HFFc6 (cell line): ENCODE data around the gene MDGA2. TPM values are rescaled to one million over a fixed set of nuclear protein-coding genes. Genes with fewer than 3 reads are reported as not detected.
"Not testable (repeated sequence)": the region's sequence is repeated elsewhere in the genome, so short reads cannot be mapped to it uniquely, and the experiment has no call there.

Experiments
- DNase-seq: peaks from one replicate; pipeline ENCODE4 v3.0.0-alpha.2; 2018
- H3K27ac Mint-ChIP-seq: 2 replicates; pipeline ENCODE4 v1.8.0; 2020; ENCODE audit warnings: mild to moderate bottlenecking, mixed read lengths
- H3K27me3 Mint-ChIP-seq: 2 replicates; pipeline ENCODE4 v1.8.0; 2021; ENCODE audit warnings: mild to moderate bottlenecking, moderate library complexity, mixed read lengths; ENCODE audit not compliant: insufficient read depth
- H3K36me3 Mint-ChIP-seq: 2 replicates; pipeline ENCODE4 v1.8.0; 2021; ENCODE audit warnings: low read depth, mixed read lengths
- H3K4me1 Mint-ChIP-seq: 2 replicates; pipeline ENCODE4 v1.8.0; 2020; ENCODE audit warnings: low read depth, mixed read lengths
- H3K4me3 Mint-ChIP-seq: 2 replicates; pipeline ENCODE4 v1.8.0; 2020; ENCODE audit warnings: mild to moderate bottlenecking, moderate library complexity, mixed read lengths
- H3K9me3 Mint-ChIP-seq: 2 replicates; pipeline ENCODE4 v1.8.0; 2020; ENCODE audit warnings: mild to moderate bottlenecking, mixed read lengths
- total RNA-seq, 6 experiments: library from RNA; stranded (reverse); fragmentation: NEBNext Ultra II Directional; extraction: Animal tissue kit (Norgen Biotek cat#: 25700); gene quantifications; 2 replicates in 1 of 6; 3 replicates in 5 of 6; pipeline ENCODE4 v1.2.3, GENCODE V29; 2021
- TF ChIP-seq, protein P1 (sequence below): fragments of 200-600 bp; sonication (generic); IDR thresholded peaks from 2 replicates; pipeline ENCODE4 v1.5.0; 2021; ENCODE audit warnings: antibody characterized with exemption, mild to moderate bottlenecking

The MDGA2 gene
- total RNA-seq, 6 experiments from 2014 or later = not detected

DNA sequence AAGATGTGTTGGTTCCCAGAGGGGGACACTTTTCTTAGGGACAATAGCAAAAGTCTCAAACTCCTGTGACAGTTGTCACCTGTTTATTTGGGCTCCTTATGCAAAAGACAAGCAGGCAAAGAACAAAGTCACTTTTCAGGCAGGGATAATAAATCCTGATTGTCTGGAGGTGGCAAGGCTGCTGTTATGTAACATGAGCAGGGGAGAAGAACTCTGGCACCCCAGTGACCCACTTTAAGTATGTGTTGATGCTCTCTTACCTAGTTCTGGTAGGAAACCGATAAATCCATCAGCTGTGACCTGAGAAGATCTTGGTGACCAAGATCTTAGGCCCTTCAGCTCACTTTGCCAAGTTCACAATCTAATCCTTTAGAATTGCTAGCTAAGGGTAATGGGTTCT is 17.4 kb downstream of the MDGA2 start:
- Mint-ChIP-seq H3K36me3 (no peaks in the 10 kb centered on the region), H3K4me3 (no peak overlapping the region), H3K27me3 (no peaks in the 10 kb centered on the region), H3K9me3 (peaks cover 6% of the 10 kb centered on the region), H3K27ac (no peak overlapping the region), H3K4me1 (no peaks in the 10 kb centered on the region)
- TF ChIP-seq, protein P1, sequence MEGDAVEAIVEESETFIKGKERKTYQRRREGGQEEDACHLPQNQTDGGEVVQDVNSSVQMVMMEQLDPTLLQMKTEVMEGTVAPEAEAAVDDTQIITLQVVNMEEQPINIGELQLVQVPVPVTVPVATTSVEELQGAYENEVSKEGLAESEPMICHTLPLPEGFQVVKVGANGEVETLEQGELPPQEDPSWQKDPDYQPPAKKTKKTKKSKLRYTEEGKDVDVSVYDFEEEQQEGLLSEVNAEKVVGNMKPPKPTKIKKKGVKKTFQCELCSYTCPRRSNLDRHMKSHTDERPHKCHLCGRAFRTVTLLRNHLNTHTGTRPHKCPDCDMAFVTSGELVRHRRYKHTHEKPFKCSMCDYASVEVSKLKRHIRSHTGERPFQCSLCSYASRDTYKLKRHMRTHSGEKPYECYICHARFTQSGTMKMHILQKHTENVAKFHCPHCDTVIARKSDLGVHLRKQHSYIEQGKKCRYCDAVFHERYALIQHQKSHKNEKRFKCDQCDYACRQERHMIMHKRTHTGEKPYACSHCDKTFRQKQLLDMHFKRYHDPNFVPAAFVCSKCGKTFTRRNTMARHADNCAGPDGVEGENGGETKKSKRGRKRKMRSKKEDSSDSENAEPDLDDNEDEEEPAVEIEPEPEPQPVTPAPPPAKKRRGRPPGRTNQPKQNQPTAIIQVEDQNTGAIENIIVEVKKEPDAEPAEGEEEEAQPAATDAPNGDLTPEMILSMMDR = no peak
- no peak for DNase-seq

DNA sequence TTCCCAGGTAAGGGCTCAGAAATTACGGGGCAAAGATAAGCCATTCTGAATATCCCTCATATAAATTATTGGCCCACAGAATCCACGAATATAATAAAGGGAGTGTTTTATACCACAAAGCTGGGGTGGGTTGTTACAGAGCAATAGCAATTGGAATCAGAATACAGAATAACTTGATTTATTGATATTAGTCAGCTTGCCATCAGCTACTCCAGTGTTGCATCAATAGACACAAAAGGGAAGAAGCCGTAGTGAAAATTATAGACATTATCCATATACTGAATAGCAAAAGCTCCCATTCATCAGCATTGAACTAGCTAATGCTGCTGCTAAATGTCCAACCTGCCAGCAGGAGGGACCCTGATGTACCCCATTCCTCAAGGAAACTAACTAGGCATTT is 18.3 kb downstream of the MDGA2 start:
- no peaks in the 10 kb centered on the region for H3K4me1 Mint-ChIP-seq
- H3K4me3 Mint-ChIP-seq = no peak overlapping the region
- H3K36me3 Mint-ChIP-seq = no peaks in the 10 kb centered on the region
- no peak for DNase-seq
- H3K27me3 Mint-ChIP-seq = no peaks in the 10 kb centered on the region
- no peak overlapping the region for H3K27ac Mint-ChIP-seq
- peaks cover 6% of the 10 kb centered on the region for H3K9me3 Mint-ChIP-seq
- TF ChIP-seq, protein P1 = no peak

DNA sequence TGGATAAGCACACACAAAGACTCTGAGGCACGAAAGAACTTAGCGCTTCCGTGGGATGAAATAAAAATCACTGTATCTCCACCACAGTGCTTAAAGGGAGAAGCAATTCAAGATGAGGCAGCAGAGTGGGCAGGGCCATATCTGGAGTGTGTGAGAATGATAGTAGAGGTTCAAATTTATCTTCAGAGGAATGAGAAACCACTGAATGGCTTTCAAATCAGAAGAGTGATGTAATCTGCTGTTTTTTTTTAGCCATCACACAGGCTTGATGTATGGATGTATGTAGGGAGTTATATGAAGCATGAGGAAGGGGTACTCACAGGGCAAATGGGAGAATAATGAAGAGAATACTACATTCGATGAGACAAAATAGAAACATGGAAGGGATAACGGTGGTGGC is 24.1 kb downstream of the MDGA2 start:
- no peak for DNase-seq
- Mint-ChIP-seq H3K27ac (no peak overlapping the region), H3K4me3 (no peak overlapping the region), H3K27me3 (no peaks in the 10 kb centered on the region), H3K4me1 (no peaks in the 10 kb centered on the region), H3K9me3 (peaks cover 12% of the 10 kb centered on the region), H3K36me3 (no peaks in the 10 kb centered on the region)
- TF ChIP-seq, protein P1 = no peak

DNA sequence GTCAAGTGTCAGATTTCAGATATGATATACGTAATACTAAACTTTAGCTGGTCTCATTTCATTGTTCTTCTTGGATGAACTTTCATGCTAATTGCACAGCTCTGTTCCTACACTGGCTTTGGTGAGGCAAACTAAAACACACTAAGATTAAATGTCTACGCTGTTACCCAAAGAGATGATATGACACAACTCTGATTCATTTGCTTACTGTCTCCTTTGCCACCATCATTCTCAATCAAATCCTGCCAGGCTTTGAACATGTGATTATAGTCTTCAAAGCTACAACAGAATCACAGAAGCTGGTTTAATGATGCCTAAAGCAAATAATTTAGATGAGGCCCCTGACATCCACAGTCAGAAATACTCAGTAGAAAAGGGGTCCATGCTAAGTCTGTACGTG is 37.7 kb downstream of the MDGA2 start:
- no peaks in the 10 kb centered on the region for H3K36me3 Mint-ChIP-seq
- H3K27ac Mint-ChIP-seq = no peak overlapping the region
- no peak for DNase-seq
- TF ChIP-seq, protein P1 = no peak
- peaks cover 50% of the 10 kb centered on the region for H3K9me3 Mint-ChIP-seq
- no peak overlapping the region for H3K4me3 Mint-ChIP-seq
- no peaks in the 10 kb centered on the region for H3K4me1 Mint-ChIP-seq
- no peaks in the 10 kb centered on the region for H3K27me3 Mint-ChIP-seq

DNA sequence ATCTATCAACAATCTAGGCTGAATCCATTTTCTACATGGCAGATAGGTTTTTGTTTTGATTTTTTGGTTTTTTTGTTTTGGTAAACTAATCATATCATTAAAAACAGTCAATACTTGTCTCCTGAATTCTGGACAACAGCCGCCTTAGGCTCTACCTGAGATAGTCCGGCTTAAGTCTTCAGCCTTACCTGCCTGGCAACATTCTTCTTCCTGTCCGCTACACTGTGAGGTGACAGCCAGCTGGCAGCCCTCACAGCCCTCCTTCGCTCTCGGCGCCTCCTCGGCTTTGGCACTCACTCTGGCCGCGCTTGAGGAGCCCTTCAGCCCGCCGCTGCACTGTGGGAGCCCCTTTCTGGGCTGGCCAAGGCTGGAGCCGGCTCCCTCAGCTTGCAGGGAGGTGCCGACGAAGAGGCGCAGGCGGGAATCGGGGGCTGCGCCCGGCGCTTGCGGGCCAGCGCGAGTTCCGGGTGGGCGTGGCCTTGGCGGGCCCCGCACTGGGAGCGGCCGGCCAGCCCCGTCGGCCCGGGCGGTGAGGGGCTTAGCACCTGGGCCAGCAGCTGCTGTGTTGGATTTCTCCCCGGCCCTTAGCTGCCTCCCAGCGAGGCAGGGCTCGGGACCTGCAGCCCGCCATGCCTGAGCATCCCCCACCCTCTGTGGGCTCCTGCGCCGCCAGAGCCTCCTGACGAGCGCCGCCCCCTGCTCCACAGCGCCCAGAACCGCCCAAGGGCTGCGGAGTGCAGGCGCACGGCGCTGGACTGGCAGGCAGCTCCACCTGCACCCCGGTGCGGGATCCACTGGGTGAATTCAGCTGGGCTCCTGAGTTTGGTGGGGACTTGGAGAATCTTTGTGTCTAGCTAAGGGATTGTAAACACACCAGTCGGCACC is 49.0 kb downstream of the MDGA2 start:
- H3K36me3 Mint-ChIP-seq = peaks cover 10% of the 10 kb centered on the region
- no peaks in the 10 kb centered on the region for H3K27me3 Mint-ChIP-seq
- TF ChIP-seq, protein P1 = no peak
- peaks cover 43% of the 10 kb centered on the region for H3K9me3 Mint-ChIP-seq
- no peak overlapping the region for H3K27ac Mint-ChIP-seq
- no peaks in the 10 kb centered on the region for H3K4me1 Mint-ChIP-seq
- no peak for DNase-seq
- no peak overlapping the region for H3K4me3 Mint-ChIP-seq

DNA sequence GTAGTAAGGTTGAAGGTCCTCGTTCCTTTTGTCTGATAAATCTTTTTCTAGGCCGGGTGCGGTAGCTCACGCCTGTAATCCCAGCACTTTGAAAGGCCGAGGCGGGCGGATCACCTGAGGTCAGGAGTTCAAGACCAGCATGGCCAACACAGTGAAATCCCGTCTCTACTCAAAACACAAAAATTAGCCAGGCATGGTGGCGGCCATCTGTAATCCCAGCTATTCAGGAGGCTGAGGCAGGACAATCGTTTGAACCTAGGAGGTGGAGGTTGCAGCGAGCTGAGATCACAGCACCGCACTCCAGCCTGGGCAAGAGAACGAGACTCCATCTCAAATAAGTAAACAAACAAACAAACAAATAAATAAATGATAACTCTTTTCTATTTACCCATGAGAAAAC is 51.3 kb downstream of the MDGA2 start:
- not testable (repeated sequence) for H3K27ac Mint-ChIP-seq, DNase-seq, H3K4me3 Mint-ChIP-seq, H3K27me3 Mint-ChIP-seq, H3K4me1 Mint-ChIP-seq
- Mint-ChIP-seq H3K9me3 (peaks cover 52% of the 10 kb centered on the region), H3K36me3 (peaks cover 10% of the 10 kb centered on the region)
